Loucy (cell line): ENCODE data around the gene FCGR3A.

Experiments used
- CTCF ChIP-seq: fragments of 200-600 bp; sonication (generic); conservative IDR thresholded peaks from 2 replicates; pipeline ENCODE4 v1.5.1; 2014; ENCODE audit warnings: mild to moderate bottlenecking, antibody characterized with exemption, low read length
- EZH2phosphoT487 ChIP-seq: fragments of 200-600 bp; IDR thresholded peaks from 2 replicates; pipeline ENCODE4 v1.6.1; 2018; ENCODE audit warnings: antibody characterized with exemption, mild to moderate bottlenecking, moderate library complexity, borderline replicate concordance

DNA sequence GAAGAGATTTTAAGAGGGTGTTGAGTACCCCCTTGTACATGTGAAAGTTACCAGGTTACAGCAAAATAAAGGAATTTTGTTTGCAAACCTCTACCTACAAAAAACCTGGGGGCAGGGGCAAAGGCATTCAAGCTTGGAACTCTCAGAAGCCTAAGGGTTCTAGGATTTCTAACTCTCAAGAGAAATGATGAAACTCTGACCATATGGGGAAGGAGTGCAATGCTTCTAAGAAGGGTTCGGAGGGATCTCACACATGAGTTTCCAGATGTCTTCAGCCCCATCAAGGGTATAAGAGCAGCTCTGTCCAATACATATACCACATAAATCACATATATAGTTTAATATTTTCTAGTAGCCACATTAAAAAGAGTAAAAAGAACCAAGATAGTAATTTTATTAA lies 51.7 kb downstream of the FCGR3A start:
- TF ChIP-seq CTCF (no peak), EZH2phosphoT487 (no peak)
